Lung (tissue), 12 donors: Measurements from ENCODE around the gene PKHD1. TPM values are rescaled to one million over a fixed set of nuclear protein-coding genes. Genes with fewer than 3 reads are reported as not detected.
A peak's percentile ranks its signal among the peaks of the same experiment; 100 is the strongest.

ENCODE experiments used
- ATAC-seq: fragments of 200-7000 bp; cut with Tn5 transposase; one replicate; pipeline ENCODE4 v1.9.1; 2020; ENCODE audit warnings: moderate number of reproducible peaks; ENCODE audit not compliant: insufficient read depth, low FRiP score
- DNase-seq, 3 donors: peaks; one replicate each; pipeline ENCODE4 v3.0.0-alpha.2; 2013 to 2017
- H3K27ac ChIP-seq, 2 donors: one replicate each; pipeline ENCODE4 v1.5.1; 2013; ENCODE audit warnings: mild to moderate bottlenecking in 2 of 2, moderate library complexity in 2 of 2, control low read depth in 1 of 2, inconsistent platforms in 1 of 2, low read depth in 1 of 2, low read length in 1 of 2
- H3K27me3 ChIP-seq, 3 donors: one replicate each; pipeline ENCODE4 v1.5.1; 2013; ENCODE audit warnings: low read length in 2 of 3; ENCODE audit not compliant: control insufficient read depth in 3 of 3, insufficient read depth in 3 of 3
- H3K36me3 ChIP-seq, 4 donors: one replicate each; pipeline ENCODE4 v1.5.1; 2013; ENCODE audit warnings: low read length in 4 of 4, mild to moderate bottlenecking in 1 of 4, moderate library complexity in 1 of 4; ENCODE audit not compliant: control insufficient read depth in 4 of 4, insufficient read depth in 4 of 4
- H3K4me1 ChIP-seq, 5 donors: one replicate each; pipeline ENCODE4 v1.5.1; 2013; ENCODE audit warnings: low read length in 5 of 5, mild to moderate bottlenecking in 2 of 5, moderate library complexity in 1 of 5; ENCODE audit not compliant: control insufficient read depth in 5 of 5, insufficient read depth in 5 of 5
- H3K4me3 ChIP-seq: one replicate; pipeline ENCODE4 v1.5.1; 2013; ENCODE audit warnings: mild to moderate bottlenecking, control low read depth, moderate library complexity
- H3K9ac ChIP-seq, 2 donors: one replicate each; pipeline ENCODE4 v1.5.1; 2013; ENCODE audit warnings: low read length in 2 of 2, control low read depth in 1 of 2; ENCODE audit not compliant: insufficient read depth in 1 of 2
- H3K9me3 ChIP-seq, 4 donors: one replicate each; pipeline ENCODE4 v1.5.1; 2013; ENCODE audit warnings: low read length in 3 of 4, mild to moderate bottlenecking in 1 of 4, moderate library complexity in 1 of 4; ENCODE audit not compliant: control insufficient read depth in 4 of 4, insufficient read depth in 3 of 4
- WGBS, 2 donors: extraction: QIAGEN DNeasy Blood & Tissue Kit; methylation state at CpG; one replicate each; pipeline ENCODE4 v1.1.7; 2013; 5-methylcytosine and 5-hydroxymethylcytosine counted together
- polyA plus RNA-seq, 2 donors: library from polyadenylated mRNA; stranded (reverse); fragments of 200-250 nt; gene quantifications; one replicate each; pipeline ENCODE4 v1.2.1, GENCODE V29; 2013
- total RNA-seq, 2 donors: library from RNA; depleted of rRNA in 1 of 2; stranded (reverse); fragments of >200 nt in 1 of 2; gene quantifications; one replicate each; pipeline ENCODE4 v1.2.1, GENCODE V29; 2014 to 2021
- TF ChIP-seq, protein P1 (sequence below): IDR thresholded peaks from 2 replicates; pipeline ENCODE4 v1.5.1; 2012; ENCODE audit warnings: mild to moderate bottlenecking; ENCODE audit errors: control extremely low read depth, extremely low read depth
- donor health status: control.
- donor health status: control.
- donor health status: Bipolar disorder and iron deficiency.
- donor health status: healthy.
- donor health status: DM: yes; HTN: yes; CAD: no.

Gene PKHD1
- total and polyA plus RNA-seq, 4 donors: 0.01 to 6.1 (median 0.09) TPM

DNA sequence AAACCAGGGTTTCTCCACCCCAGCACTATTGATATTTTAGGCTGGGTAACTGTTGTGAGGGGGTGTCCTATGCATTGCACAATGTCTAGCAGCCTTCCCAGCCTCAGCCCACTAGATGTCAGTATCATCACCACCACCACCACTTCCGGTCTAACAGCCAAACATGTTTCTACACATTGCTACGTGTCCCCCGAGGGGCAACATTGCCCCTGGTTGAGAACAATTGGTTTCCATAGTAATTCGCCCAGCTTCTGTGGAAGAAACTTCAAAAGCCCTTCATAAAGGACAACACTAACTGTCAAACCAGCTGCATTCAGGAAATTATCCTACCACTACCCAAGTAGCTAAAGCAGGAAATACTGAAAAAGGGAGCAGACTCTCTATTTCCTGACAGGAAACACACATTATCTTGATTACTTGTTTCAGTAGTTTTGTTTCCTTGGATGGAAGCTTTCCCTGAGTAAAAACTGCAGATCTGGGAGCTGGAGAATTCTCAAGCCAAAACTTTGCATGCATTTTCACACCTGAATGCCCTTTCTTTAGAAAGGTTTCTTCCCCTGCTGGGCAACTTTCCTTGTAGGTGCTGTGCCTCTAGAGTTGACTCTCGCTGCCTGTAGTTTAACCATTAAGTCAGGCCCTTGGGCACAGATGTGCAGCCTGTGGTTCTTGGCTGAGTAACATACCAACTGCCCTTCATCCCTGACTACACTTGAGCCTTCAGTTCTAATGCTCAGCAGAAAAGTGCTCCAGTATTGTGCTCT is 23.6 kb downstream of the PKHD1 start:
- Histone ChIP-seq H3K9ac (no peak overlapping the region), H3K27me3 (no peaks in the 10 kb centered on the region), H3K4me1 (peaks cover 0 to 4% (median 0%) of the 10 kb centered on the region in 5 donors), H3K4me3 (no peak overlapping the region), H3K9me3 (no peaks in the 10 kb centered on the region), H3K36me3 (no peaks in the 10 kb centered on the region), H3K27ac (no peak overlapping the region)
- DNase-seq: peak; percentile 37 to 58 (median 52)
- WGBS, 2 donors: 15 to 20% methylated on average over 5 of the region's 5 CpGs
- TF ChIP-seq, protein P1, sequence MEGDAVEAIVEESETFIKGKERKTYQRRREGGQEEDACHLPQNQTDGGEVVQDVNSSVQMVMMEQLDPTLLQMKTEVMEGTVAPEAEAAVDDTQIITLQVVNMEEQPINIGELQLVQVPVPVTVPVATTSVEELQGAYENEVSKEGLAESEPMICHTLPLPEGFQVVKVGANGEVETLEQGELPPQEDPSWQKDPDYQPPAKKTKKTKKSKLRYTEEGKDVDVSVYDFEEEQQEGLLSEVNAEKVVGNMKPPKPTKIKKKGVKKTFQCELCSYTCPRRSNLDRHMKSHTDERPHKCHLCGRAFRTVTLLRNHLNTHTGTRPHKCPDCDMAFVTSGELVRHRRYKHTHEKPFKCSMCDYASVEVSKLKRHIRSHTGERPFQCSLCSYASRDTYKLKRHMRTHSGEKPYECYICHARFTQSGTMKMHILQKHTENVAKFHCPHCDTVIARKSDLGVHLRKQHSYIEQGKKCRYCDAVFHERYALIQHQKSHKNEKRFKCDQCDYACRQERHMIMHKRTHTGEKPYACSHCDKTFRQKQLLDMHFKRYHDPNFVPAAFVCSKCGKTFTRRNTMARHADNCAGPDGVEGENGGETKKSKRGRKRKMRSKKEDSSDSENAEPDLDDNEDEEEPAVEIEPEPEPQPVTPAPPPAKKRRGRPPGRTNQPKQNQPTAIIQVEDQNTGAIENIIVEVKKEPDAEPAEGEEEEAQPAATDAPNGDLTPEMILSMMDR: peak; percentile 15
- ATAC-seq: no peak

DNA sequence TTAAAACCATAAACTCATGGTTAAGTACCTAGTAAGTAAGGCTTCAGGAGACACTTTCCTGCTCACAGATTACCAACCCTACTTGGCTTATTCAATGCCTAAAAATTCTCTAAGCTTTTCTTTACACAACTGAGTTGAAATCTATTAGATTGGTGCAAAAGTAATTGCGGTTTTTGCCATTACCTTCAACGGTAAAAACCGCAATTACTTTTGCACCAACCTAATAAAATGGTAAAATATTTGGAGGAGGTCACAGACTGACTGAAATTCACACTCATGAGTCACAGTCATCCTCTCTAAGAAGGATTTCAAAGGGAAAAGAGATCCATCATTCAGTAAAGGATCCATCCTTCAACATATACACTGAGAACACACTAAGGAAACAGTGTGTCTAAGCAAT is 25.9 kb downstream of the PKHD1 start:
- no peaks in the 10 kb centered on the region for H3K27me3 ChIP-seq
- TF ChIP-seq, protein P1: no peak
- no peak overlapping the region for H3K4me3 ChIP-seq
- 93% methylated on average over 3 of the region's 3 CpGs for WGBS, 2 donors
- no peak overlapping the region for H3K27ac ChIP-seq
- H3K9ac ChIP-seq: no peak overlapping the region
- no peak for ATAC-seq
- no peak for DNase-seq
- H3K36me3 ChIP-seq: no peaks in the 10 kb centered on the region
- peaks cover 0 to 4% (median 0%) of the 10 kb centered on the region in 5 donors for H3K4me1 ChIP-seq
- no peaks in the 10 kb centered on the region for H3K9me3 ChIP-seq

DNA sequence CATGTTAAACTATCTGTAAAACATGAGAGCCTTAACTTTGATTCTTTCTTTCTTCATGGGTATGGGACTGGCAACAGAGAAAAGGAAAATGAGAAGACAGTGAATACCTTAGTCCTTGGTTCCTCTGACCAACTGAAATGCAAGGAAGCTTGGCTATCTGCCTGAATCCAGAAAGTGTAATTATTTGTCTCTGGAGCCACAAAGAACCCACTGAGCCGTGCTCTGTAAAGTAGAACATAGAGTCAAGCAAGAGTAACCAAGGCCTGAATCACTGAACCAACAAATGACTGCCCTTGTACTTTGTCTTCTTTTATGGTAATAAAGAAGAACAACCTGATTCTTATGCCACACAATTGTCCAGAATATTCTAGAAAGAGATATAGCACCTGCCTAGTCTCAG is 27.6 kb downstream of the PKHD1 start:
- Histone ChIP-seq H3K27me3 (no peaks in the 10 kb centered on the region), H3K4me1 (peaks cover 0 to 4% (median 0%) of the 10 kb centered on the region in 5 donors), H3K27ac (no peak overlapping the region), H3K9ac (no peak overlapping the region), H3K9me3 (no peaks in the 10 kb centered on the region), H3K36me3 (no peaks in the 10 kb centered on the region), H3K4me3 (no peak overlapping the region)
- TF ChIP-seq, protein P1: no peak
- DNase-seq (no peak), ATAC-seq (no peak)
- WGBS, 2 donors: 64 to 74% methylated on average over 1 of the region's 1 CpG
